B cell (primary cell): ENCODE measurements around the gene BOC. TPM values are rescaled to one million over a fixed set of nuclear protein-coding genes. Genes with fewer than 3 reads are reported as not detected.

Experiments used
- ATAC-seq: fragments of 200-7000 bp; cut with Tn5 transposase; one replicate; pipeline ENCODE4 v1.10.0; 2021; ENCODE audit warnings: low read depth, mild to moderate bottlenecking, moderate number of reproducible peaks, moderate library complexity
- CTCF ChIA-PET: fragments of 350-600 bp; sonication (Branson Sonifier 250); formaldehyde crosslinking; loops from one replicate; lab custom pipeline; 2021; ENCODE audit warnings: antibody characterized with exemption, inconsistent platforms; lab: Charles Lee
- POLR2A ChIA-PET: fragments of 350-600 bp; sonication (Branson Sonifier 250); formaldehyde crosslinking; loops from one replicate; lab custom pipeline; 2021; ENCODE audit warnings: antibody characterized with exemption; lab: Charles Lee
- DNase-seq: peaks from one replicate; pipeline ENCODE4 v3.0.0; 2013
- H2AFZ ChIP-seq: 2 replicates; pipeline ENCODE4 v1.6.1; 2012; ENCODE audit warnings: mild to moderate bottlenecking, low read depth, low read length; ENCODE audit not compliant: insufficient read depth, poor library complexity, severe bottlenecking
- H3K27ac ChIP-seq, 2 donors: 1 replicate in 1 of 2; 2 replicates in 1 of 2; pipeline ENCODE4 v1.5.1; 2012 to 2013; ENCODE audit warnings: low read length in 2 of 2, mild to moderate bottlenecking in 2 of 2, moderate library complexity in 1 of 2
- H3K27me3 ChIP-seq, 4 experiments: fragments of 200-600 bp in 1 of 4; sonication (generic) in 1 of 4; replicated peaks in 1 of 4; 1 replicate in 2 of 4; 2 replicates in 2 of 4; pipeline versions ENCODE4 v1.6.1 to v1.7.0; 2013 to 2016; ENCODE audit warnings: low read length in 3 of 4, mild to moderate bottlenecking in 2 of 4, mixed read lengths in 1 of 4, moderate library complexity in 1 of 4; ENCODE audit not compliant: insufficient read depth in 4 of 4, control insufficient read depth in 3 of 4; ENCODE audit errors: control extremely low read depth in 1 of 4
- H3K36me3 ChIP-seq, 2 experiments: replicated peaks in 1 of 2; 1 replicate in 1 of 2; 2 replicates in 1 of 2; pipeline versions ENCODE4 v1.6.1 to v1.7.1; 2013; ENCODE audit warnings: low read length in 1 of 2; ENCODE audit not compliant: insufficient read depth in 2 of 2, control insufficient read depth in 1 of 2; ENCODE audit errors: control extremely low read depth in 1 of 2, extremely low read depth in 1 of 2
- H3K4me1 ChIP-seq, 2 donors: fragments of 200-600 bp in 1 of 2; sonication (generic) in 1 of 2; 1 replicate in 1 of 2; 2 replicates in 1 of 2; pipeline versions ENCODE4 v1.5.1 to v1.6.1; 2013 to 2017; ENCODE audit warnings: low read length in 2 of 2; ENCODE audit not compliant: control insufficient read depth in 2 of 2, insufficient read depth in 2 of 2
- H3K4me2 ChIP-seq: replicated peaks from 2 replicates; pipeline ENCODE3; 2012; ENCODE audit warnings: mild to moderate bottlenecking, low read depth, low read length; ENCODE audit not compliant: poor library complexity, severe bottlenecking
- H3K4me3 ChIP-seq, 5 experiments: fragments of 200-600 bp in 1 of 5; sonication (generic) in 1 of 5; 1 replicate in 3 of 5; 2 replicates in 2 of 5; pipeline versions ENCODE4 v1.5.1 to v1.7.0; 2011 to 2016; ENCODE audit warnings: low read length in 4 of 5, mild to moderate bottlenecking in 4 of 5, low read depth in 2 of 5, control low read depth in 1 of 5, moderate library complexity in 1 of 5; ENCODE audit not compliant: insufficient read depth in 1 of 5; ENCODE audit errors: control extremely low read depth in 1 of 5, extremely low read depth in 1 of 5
- H3K79me2 ChIP-seq: fragments of 200-600 bp; sonication (generic); one replicate; pipeline ENCODE4 v1.6.0; 2016; ENCODE audit warnings: low read length; ENCODE audit not compliant: control insufficient read depth, insufficient read depth
- H3K9ac ChIP-seq: fragments of 200-600 bp; sonication (generic); 2 replicates; pipeline ENCODE4 v1.6.1; 2017; ENCODE audit warnings: mild to moderate bottlenecking, low read length, moderate library complexity
- H3K9me3 ChIP-seq, 3 donors: one replicate each; pipeline versions ENCODE4 v1.6.1 to v1.7.1; 2013; ENCODE audit warnings: low read length in 2 of 3; ENCODE audit not compliant: control insufficient read depth in 2 of 3, insufficient read depth in 1 of 3; ENCODE audit errors: control extremely low read depth in 1 of 3
- H4K20me1 ChIP-seq: 2 replicates; pipeline ENCODE4 v1.6.0; 2012; ENCODE audit warnings: mild to moderate bottlenecking, low read length; ENCODE audit not compliant: insufficient read depth, control insufficient read depth, poor library complexity, severe bottlenecking
- H3K27ac Mint-ChIP-seq: one replicate; pipeline ENCODE4 v1.8.0; 2021; ENCODE audit warnings: mixed read lengths
- H3K27me3 Mint-ChIP-seq: one replicate; pipeline ENCODE4 v1.8.0; 2021; ENCODE audit warnings: mixed read lengths
- H3K4me1 Mint-ChIP-seq: one replicate; pipeline ENCODE4 v1.8.0; 2021; ENCODE audit warnings: mixed read lengths
- H3K4me3 Mint-ChIP-seq: one replicate; pipeline ENCODE4 v1.8.0; 2021; ENCODE audit warnings: mixed read lengths
- H3K9me3 Mint-ChIP-seq: one replicate; pipeline ENCODE4 v1.8.0; 2022; ENCODE audit warnings: mixed read lengths; ENCODE audit not compliant: insufficient read depth
- CTCF ChIP-seq: fragments of 200-600 bp; IDR thresholded peaks from one replicate; pipeline ENCODE4 v1.8.0; 2022; ENCODE audit warnings: antibody characterized with exemption, mild to moderate bottlenecking
- EZH2 ChIP-seq: IDR thresholded peaks from 2 replicates; pipeline ENCODE4 v1.6.1; 2012; ENCODE audit warnings: borderline replicate concordance, low read depth, mild to moderate bottlenecking, moderate library complexity, low read length; ENCODE audit not compliant: insufficient read depth, poor library complexity, severe bottlenecking
- WGBS: methylation state at CpG from one replicate; pipeline ENCODE4 v1.1.5; 2013; ENCODE audit warnings: missing lambda C conversion rate; ENCODE audit not compliant: insufficient coverage; 5-methylcytosine and 5-hydroxymethylcytosine counted together
- intact Hi-C: fragments of 100-400 bp; cut with micrococcal nuclease; formaldehyde crosslinking; loops from one replicate; pipeline ENCODE4 v1.10.0; 2022
- polyA plus RNA-seq: library from polyadenylated mRNA; depleted of rRNA; stranded (reverse); fragments of >200 nt; gene quantifications from 2 replicates; pipeline ENCODE4 v1.2.3, GENCODE V29; 2012
- total RNA-seq, 2 donors: library from RNA; stranded (reverse); fragments of 120-200 nt in 1 of 2; gene quantifications; 1 replicate in 1 of 2; 2 replicates in 1 of 2; pipeline versions ENCODE4 v1.2.3 to v1.2.4, GENCODE V29; 2013 to 2022

Gene BOC
- total and polyA plus RNA-seq, 2 donors (not counting 1 experiment from before 2014, with no cell fraction given): 0.12 to 2.0 TPM

- Histone ChIP-seq H3K27ac (no peak overlapping the region), H4K20me1 (no peaks in the 10 kb centered on the region), H2AFZ (no peak overlapping the region), H3K9ac (no peak overlapping the region), H3K4me3 (no peak overlapping the region), H3K9me3 (no peaks in the 10 kb centered on the region), H3K79me2 (no peaks in the 10 kb centered on the region), H3K36me3 (no peaks in the 10 kb centered on the region), H3K27me3 (peaks cover 0 to 4% (median 2%) of the 10 kb centered on the region in 4 experiments), H3K4me2 (no peak overlapping the region), H3K4me1 (no peaks in the 10 kb centered on the region)
- DNase-seq (no peak), ATAC-seq (no peak)
- ChIA-PET CTCF (no interaction called here), POLR2A (no interaction called here)
- TF ChIP-seq CTCF: no peak
- Mint-ChIP-seq H3K27ac (no peak overlapping the region), H3K4me3 (no peak overlapping the region), H3K4me1 (no peaks in the 10 kb centered on the region), H3K27me3 (peaks cover 4% of the 10 kb centered on the region), H3K9me3 (no peaks in the 10 kb centered on the region)
- 78% methylated on average over 5 of the region's 7 CpGs for WGBS
- intact Hi-C loops: no loop called here
Measured at GRCh38 chr3:113174801-113175485, 36.4 kb upstream of the BOC start.

GRCh38 chr3:113177526-113177925 is 33.8 kb upstream of the BOC start:
- TF ChIP-seq EZH2: no peak
- no peak for TF ChIP-seq CTCF
- Mint-ChIP-seq H3K27ac (no peak overlapping the region), H3K27me3 (no peaks in the 10 kb centered on the region), H3K9me3 (no peaks in the 10 kb centered on the region), H3K4me3 (no peak overlapping the region), H3K4me1 (no peaks in the 10 kb centered on the region)
- POLR2A ChIA-PET: no interaction called here
- H3K27me3 ChIP-seq: peaks cover 0 to 4% (median 2%) of the 10 kb centered on the region in 4 experiments
- no peaks in the 10 kb centered on the region for H3K36me3 ChIP-seq
- no peak overlapping the region for H2AFZ ChIP-seq
- H3K4me1 ChIP-seq: no peaks in the 10 kb centered on the region
- H3K27ac ChIP-seq: no peak overlapping the region
- no peaks in the 10 kb centered on the region for H3K79me2 ChIP-seq
- no CpG with 5 or more reads among the region's 2 CpGs for WGBS
- H3K9ac ChIP-seq: no peak overlapping the region
- no peak overlapping the region for H3K4me2 ChIP-seq
- H3K9me3 ChIP-seq: no peaks in the 10 kb centered on the region
- DNase-seq: no peak
- H4K20me1 ChIP-seq: no peaks in the 10 kb centered on the region
- CTCF ChIA-PET: no interaction called here
- intact Hi-C loops: no loop called here
- no peak overlapping the region for H3K4me3 ChIP-seq
- ATAC-seq: no peak
